Neural cell (in vitro differentiated cells): Measurements from ENCODE around the gene FAM9C.

Experiments used
- CTCF ChIP-seq: fragments of 450-650 bp; IDR thresholded peaks from 2 replicates; pipeline ENCODE4 v1.5.1; 2014; ENCODE audit warnings: antibody characterized with exemption, mild to moderate bottlenecking, moderate library complexity; ENCODE audit not compliant: poor library complexity, severe bottlenecking
- RAD21 ChIP-seq: fragments of 450-650 bp; conservative IDR thresholded peaks from 2 replicates; pipeline ENCODE4 v1.6.1; 2014; ENCODE audit warnings: antibody characterized with exemption, mild to moderate bottlenecking, moderate library complexity
- TAF1 ChIP-seq: IDR thresholded peaks from 2 replicates; pipeline ENCODE4 v1.6.1; 2012; ENCODE audit warnings: low read depth

- TF ChIP-seq TAF1 (no peak), RAD21 (no peak), CTCF (no peak)
Measured at GRCh38 chrX:13043138-13043537, 1.3 kb downstream of the FAM9C start.
